H1 (cell line): Measurements from ENCODE around the gene ARPP21. TPM values are rescaled to one million over a fixed set of nuclear protein-coding genes. Genes with fewer than 3 reads are reported as not detected.

Source experiments
- CTCF ChIA-PET: fragments of 300-600 bp; sonication (Branson Sonifier 250); formaldehyde crosslinking; loops from one replicate; lab custom pipeline; 2021; ENCODE audit not compliant: partially characterized antibody; lab: Charles Lee
- POLR2A ChIA-PET: fragments of 300-600 bp; sonication (Branson Sonifier 250); formaldehyde crosslinking; loops from one replicate; lab custom pipeline; 2021; ENCODE audit warnings: inconsistent platforms; ENCODE audit not compliant: partially characterized antibody; lab: Charles Lee
- DNase-seq, 2 experiments: peaks; one replicate each; pipeline versions ENCODE4 v3.0.0 to v3.0.0-alpha.2; 2010 to 2022; ENCODE audit warnings: low spot score in 2 of 2, low read depth in 1 of 2, mixed read lengths in 1 of 2
- FAIRE-seq: peaks from 2 replicates; lab custom pipeline; 2011; peaks lifted over from hg19 to GRCh38; lab: Jason Lieb, UNC
- H2AFZ ChIP-seq: 2 replicates; pipeline ENCODE4 v1.8.1; 2012; ENCODE audit warnings: low read length, inconsistent platforms
- H2AK5ac ChIP-seq: 2 replicates; pipeline ENCODE4 v1.6.1; 2013; ENCODE audit warnings: low read depth, low read length
- H2BK120ac ChIP-seq: replicated peaks from 2 replicates; pipeline ENCODE3; 2013; ENCODE audit warnings: low read depth, low read length, inconsistent platforms
- H2BK12ac ChIP-seq: 2 replicates; pipeline ENCODE4 v1.6.1; 2013; ENCODE audit warnings: low read depth, low read length
- H2BK15ac ChIP-seq: 2 replicates; pipeline ENCODE4 v1.6.1; 2013; ENCODE audit warnings: low read length
- H2BK20ac ChIP-seq: 2 replicates; pipeline ENCODE4 v1.6.1; 2013; ENCODE audit warnings: low read length
- H2BK5ac ChIP-seq: 2 replicates; pipeline ENCODE4 v1.6.1; 2013; ENCODE audit warnings: low read depth, low read length
- H3K14ac ChIP-seq: 2 replicates; pipeline ENCODE4 v1.6.1; 2013; ENCODE audit warnings: inconsistent platforms; ENCODE audit not compliant: insufficient read length
- H3K18ac ChIP-seq: 2 replicates; pipeline ENCODE4 v1.6.1; 2013; ENCODE audit warnings: low read length; ENCODE audit errors: extremely low read depth
- H3K23ac ChIP-seq: 2 replicates; pipeline ENCODE4 v1.6.1; 2013; ENCODE audit warnings: inconsistent platforms; ENCODE audit not compliant: insufficient read length
- H3K23me2 ChIP-seq: 2 replicates; pipeline ENCODE4 v1.6.1; 2013; ENCODE audit warnings: low read depth, low read length
- H3K27ac ChIP-seq: 2 replicates; pipeline ENCODE4 v1.6.1; 2011; ENCODE audit warnings: low read depth, low read length, inconsistent platforms
- H3K27me3 ChIP-seq, 4 experiments: replicated peaks in 1 of 4; 1 replicate in 1 of 4; 2 replicates in 3 of 4; pipeline versions ENCODE4 v1.6.1 to v1.8.1; 2011 to 2013; ENCODE audit warnings: low read length in 3 of 4, mild to moderate bottlenecking in 3 of 4, inconsistent platforms in 2 of 4, mixed read lengths in 2 of 4, moderate library complexity in 1 of 4; ENCODE audit not compliant: control insufficient read depth in 3 of 4, insufficient read depth in 3 of 4; ENCODE audit errors: extremely low read depth in 1 of 4
- H3K36me3 ChIP-seq, 4 experiments: 2 replicates each; pipeline versions ENCODE4 v1.6.1 to v1.8.1; 2011 to 2013; ENCODE audit warnings: mild to moderate bottlenecking in 4 of 4, low read length in 3 of 4, moderate library complexity in 2 of 4, control low read depth in 1 of 4, inconsistent platforms in 1 of 4; ENCODE audit not compliant: insufficient read depth in 4 of 4, control insufficient read depth in 2 of 4
- H3K4ac ChIP-seq: replicated peaks from 2 replicates; pipeline ENCODE3; 2013; ENCODE audit warnings: low read length, low read depth, mixed read lengths, inconsistent platforms; ENCODE audit not compliant: insufficient read length
- H3K4me1 ChIP-seq, 4 experiments: replicated peaks in 1 of 4; 1 replicate in 1 of 4; 2 replicates in 3 of 4; pipeline versions ENCODE4 v1.6.1 to v1.8.1; 2011 to 2013; ENCODE audit warnings: low read length in 3 of 4, inconsistent platforms in 2 of 4, mixed read lengths in 1 of 4; ENCODE audit not compliant: insufficient read depth in 4 of 4, control insufficient read depth in 3 of 4
- H3K4me2 ChIP-seq, 2 experiments: 2 replicates each; pipeline versions ENCODE4 v1.6.1 to v1.8.1; 2011 to 2013; ENCODE audit warnings: low read depth in 2 of 2, low read length in 2 of 2, control low read depth in 1 of 2, inconsistent platforms in 1 of 2, mild to moderate bottlenecking in 1 of 2; ENCODE audit not compliant: insufficient read depth in 1 of 2
- H3K4me3 ChIP-seq, 4 experiments: fragments of 200-600, 300-600 bp in 1 of 4; sonication (generic), shearing (Covaris generic), sonication (Bioruptor Twin) in 1 of 4; 2 replicates each; pipeline versions ENCODE4 v1.5.1 to v1.8.1; 2011 to 2016; ENCODE audit warnings: low read length in 4 of 4, low read depth in 3 of 4, control low read depth in 2 of 4, inconsistent platforms in 2 of 4, mild to moderate bottlenecking in 2 of 4, mixed read lengths in 1 of 4, moderate library complexity in 1 of 4; ENCODE audit not compliant: insufficient read depth in 2 of 4; ENCODE audit errors: extremely low read depth in 1 of 4
- H3K56ac ChIP-seq: replicated peaks from 2 replicates; pipeline ENCODE3; 2013; ENCODE audit warnings: low read depth, mild to moderate bottlenecking, mixed read lengths, low read length, inconsistent platforms; ENCODE audit not compliant: insufficient read length
- H3K79me1 ChIP-seq: 2 replicates; pipeline ENCODE4 v1.6.1; 2013; ENCODE audit warnings: low read depth, low read length, control low read depth
- H3K79me2 ChIP-seq, 2 experiments: 2 replicates each; pipeline versions ENCODE4 v1.6.1 to v1.8.1; 2012 to 2013; ENCODE audit warnings: low read length in 2 of 2, mild to moderate bottlenecking in 2 of 2, inconsistent platforms in 1 of 2; ENCODE audit not compliant: insufficient read depth in 2 of 2, control insufficient read depth in 1 of 2
- H3K9ac ChIP-seq, 4 experiments: replicated peaks in 1 of 4; 1 replicate in 1 of 4; 2 replicates in 3 of 4; pipeline versions ENCODE4 v1.6.1 to v1.8.1; 2011 to 2013; ENCODE audit warnings: low read depth in 3 of 4, low read length in 3 of 4, control low read depth in 2 of 4, mild to moderate bottlenecking in 2 of 4, moderate library complexity in 2 of 4, inconsistent platforms in 1 of 4; ENCODE audit errors: extremely low read depth in 1 of 4
- H3K9me3 ChIP-seq, 2 experiments: 2 replicates each; pipeline versions ENCODE4 v1.6.1 to v1.8.1; 2012 to 2013; ENCODE audit warnings: mild to moderate bottlenecking in 2 of 2, moderate library complexity in 2 of 2, control low read depth in 1 of 2, inconsistent platforms in 1 of 2, low read depth in 1 of 2, low read length in 1 of 2, mixed read lengths in 1 of 2; ENCODE audit not compliant: insufficient read depth in 2 of 2
- H4K20me1 ChIP-seq, 2 experiments: replicated peaks in 1 of 2; 2 replicates each; pipeline versions ENCODE3 to v1.8.1; 2011 to 2013; ENCODE audit warnings: inconsistent platforms in 2 of 2, low read length in 2 of 2, mild to moderate bottlenecking in 1 of 2; ENCODE audit not compliant: insufficient read depth in 2 of 2, control insufficient read depth in 1 of 2
- H4K5ac ChIP-seq: 2 replicates; pipeline ENCODE4 v1.6.1; 2013; ENCODE audit warnings: low read length, low read depth, mixed read lengths, inconsistent platforms; ENCODE audit not compliant: insufficient read length
- H4K8ac ChIP-seq: 2 replicates; pipeline ENCODE4 v1.8.0; 2013; ENCODE audit warnings: mild to moderate bottlenecking, moderate library complexity, low read length, inconsistent platforms; ENCODE audit not compliant: insufficient read depth; ENCODE audit errors: extremely low read depth
- H4K91ac ChIP-seq: replicated peaks from 2 replicates; pipeline ENCODE3; 2013; ENCODE audit warnings: low read length, mixed read lengths, inconsistent platforms; ENCODE audit not compliant: insufficient read length
- CBX5 ChIP-seq: fragments of 300-800, 300-1000 bp; sonication (generic); IDR thresholded peaks from 2 replicates; pipeline ENCODE4 v1.7.1; 2016; ENCODE audit warnings: antibody characterized with exemption, low read length, low read depth
- CHD2 ChIP-seq: IDR thresholded peaks from 2 replicates; pipeline ENCODE4 v1.6.1; 2012; ENCODE audit warnings: low read length, improper control_type of control experiment
- CTBP2 ChIP-seq: IDR thresholded peaks from 2 replicates; pipeline ENCODE4 v1.7.0; 2011; ENCODE audit warnings: borderline replicate concordance, mild to moderate bottlenecking, moderate library complexity, mixed read lengths, low read length; ENCODE audit not compliant: insufficient read depth, insufficient read length
- EP300 ChIP-seq, 2 experiments: IDR thresholded peaks; 1 replicate in 1 of 2; 2 replicates in 1 of 2; pipeline ENCODE4 v1.6.1; 2011 to 2012; ENCODE audit warnings: low read depth in 2 of 2, low read length in 2 of 2, mild to moderate bottlenecking in 2 of 2, borderline replicate concordance in 1 of 2, inconsistent platforms in 1 of 2, moderate library complexity in 1 of 2
- HDAC2 ChIP-seq, 2 experiments: fragments of 300-600 bp in 1 of 2; sonication (generic) in 1 of 2; IDR thresholded peaks; 2 replicates each; pipeline ENCODE4 v1.6.1; 2011 to 2012; ENCODE audit warnings: low read depth in 2 of 2, low read length in 2 of 2, mild to moderate bottlenecking in 2 of 2, moderate library complexity in 2 of 2, borderline replicate concordance in 1 of 2, inconsistent platforms in 1 of 2
- MAFK ChIP-seq: IDR thresholded peaks from 2 replicates; pipeline ENCODE4 v1.6.1; 2012; ENCODE audit warnings: low read depth, mild to moderate bottlenecking, improper control_type of control experiment, low read length
- PHF8 ChIP-seq: fragments of 200-600 bp; sonication (generic); conservative IDR thresholded peaks from 2 replicates; pipeline ENCODE4 v1.7.1; 2012; ENCODE audit warnings: low read depth, mild to moderate bottlenecking, inconsistent platforms, low read length, moderate library complexity
- POLR2AphosphoS5 ChIP-seq: IDR thresholded peaks from 2 replicates; pipeline ENCODE4 v1.6.1; 2011; ENCODE audit warnings: low read depth, low read length
- RAD21 ChIP-seq, 2 experiments: IDR thresholded peaks in 1 of 2; conservative IDR thresholded peaks in 1 of 2; 2 replicates each; pipeline ENCODE4 v1.6.1; 2011; ENCODE audit warnings: low read depth in 2 of 2, low read length in 2 of 2, improper control_type of control experiment in 1 of 2, inconsistent platforms in 1 of 2, mild to moderate bottlenecking in 1 of 2, moderate library complexity in 1 of 2
- TBP ChIP-seq: IDR thresholded peaks from 2 replicates; pipeline ENCODE4 v1.6.1; 2011; ENCODE audit warnings: low read depth, low read length, improper control_type of control experiment
- ZNF274 ChIP-seq: IDR thresholded peaks from 2 replicates; pipeline ENCODE4 v1.7.0; 2012; ENCODE audit warnings: low read length, borderline replicate concordance; ENCODE audit errors: extremely low read depth
- WGBS, 2 experiments: shearing (Covaris generic) in 1 of 2; methylation state at CpG; one replicate each; pipeline versions ENCODE4 v1.1.6 to v1.1.7; 2013 to 2015; ENCODE audit warnings: low lambda C conversion rate in 2 of 2, mixed read lengths in 2 of 2, inconsistent platforms in 1 of 2, low coverage in 1 of 2, missing lambda C conversion rate in 1 of 2; ENCODE audit not compliant: insufficient replicate concordance in 2 of 2, insufficient coverage in 1 of 2, insufficient read length in 1 of 2; ENCODE audit errors: extremely low coverage in 1 of 2, missing lambda C conversion rate in 1 of 2; 5-methylcytosine and 5-hydroxymethylcytosine counted together
- polyA plus RNA-seq, 7 experiments: library from polyadenylated mRNA; depleted of rRNA in 3 of 7; stranded (reverse) in 5 of 7; unstranded in 2 of 7; fragments of >200 nt in 5 of 7; fragments of 200-250 nt in 2 of 7; gene quantifications; 1 replicate in 5 of 7; 2 replicates in 1 of 7; 4 replicates in 1 of 7; pipeline versions ENCODE4 v1.2.1 to v1.2.3, GENCODE V29; 2011 to 2013; ENCODE audit warnings: missing spikeins in 2 of 7, mixed read lengths in 2 of 7
- total RNA-seq: library from RNA; stranded (reverse); fragmentation: NEBNext Ultra II Directional; extraction: Animal tissue kit (Norgen Biotek cat#: 25700); gene quantifications from 2 replicates; pipeline ENCODE4 v1.2.1, GENCODE V29; 2021

ARPP21 gene
- total and polyA plus RNA-seq, 2 of the 8 experiments (the other 6 are each of a cell fraction or from before 2014, with no cell fraction given) = not detected

GRCh38 chr3:35789042-35789831 lies 149.9 kb downstream of the ARPP21 start:
- CTCF ChIA-PET = no interaction called here
- no peak overlapping the region for H3K27ac ChIP-seq
- H2BK20ac ChIP-seq = no peak overlapping the region
- H3K4me2 ChIP-seq = no peak overlapping the region
- no peak overlapping the region for H2BK15ac ChIP-seq
- no peak overlapping the region for H3K56ac ChIP-seq
- no peak overlapping the region for H3K4ac ChIP-seq
- no peak overlapping the region for H2BK120ac ChIP-seq
- no peaks in the 10 kb centered on the region for H3K27me3 ChIP-seq
- no peaks in the 10 kb centered on the region for H3K23me2 ChIP-seq
- H2BK5ac ChIP-seq = no peak overlapping the region
- H2AFZ ChIP-seq = no peak overlapping the region
- H3K14ac ChIP-seq = no peak overlapping the region
- no peaks in the 10 kb centered on the region for H3K36me3 ChIP-seq
- WGBS, 2 experiments = 89% methylated on average over 4 of the region's 4 CpGs; no CpG with 5 or more reads in 1 of the 2 experiments
- no peaks in the 10 kb centered on the region for H3K79me2 ChIP-seq
- H4K5ac ChIP-seq = no peak overlapping the region
- no peak overlapping the region for H4K8ac ChIP-seq
- no peak overlapping the region for H3K4me3 ChIP-seq
- H2AK5ac ChIP-seq = no peak overlapping the region
- H3K9me3 ChIP-seq = no peaks in the 10 kb centered on the region
- H2BK12ac ChIP-seq = no peak overlapping the region
- no peak overlapping the region for H3K23ac ChIP-seq
- H4K91ac ChIP-seq = no peak overlapping the region
- no peaks in the 10 kb centered on the region for H3K79me1 ChIP-seq
- H3K4me1 ChIP-seq = no peaks in the 10 kb centered on the region
- POLR2A ChIA-PET = no interaction called here
- no peak overlapping the region for H3K18ac ChIP-seq
- no peak overlapping the region for H3K9ac ChIP-seq
- FAIRE-seq (no peak), DNase-seq (no peak)
- H4K20me1 ChIP-seq = no peaks in the 10 kb centered on the region
- no peak for TF ChIP-seq HDAC2 (IDR thresholded peaks at IDR 0.05; ENCODE audit: borderline replicate concordance in 1 of 2, low read depth in 2 of 2, low read length in 2 of 2)
- TF ChIP-seq POLR2AphosphoS5 = no peak
- no peak for TF ChIP-seq RAD21 (IDR thresholded peaks at IDR 0.05 in 1 of 2, conservative IDR thresholded peaks at IDR 0.05 in 1 of 2; ENCODE audit: low read depth in 2 of 2, low read length in 2 of 2)
- no peak for TF ChIP-seq ZNF274
- TF ChIP-seq TBP = no peak
- TF ChIP-seq EP300 (IDR thresholded peaks at IDR 0.05; ENCODE audit: borderline replicate concordance in 1 of 2, low read depth in 2 of 2, low read length in 2 of 2) = no peak
- no peak for TF ChIP-seq MAFK
- no peak for TF ChIP-seq PHF8
- TF ChIP-seq CHD2 = no peak
- TF ChIP-seq CBX5 = no peak
- TF ChIP-seq CTBP2 = no peak
